Omental fat pad (tissue), 4 donors: ENCODE data around the gene SCN4B. TPM values are rescaled to one million over a fixed set of nuclear protein-coding genes. Genes with fewer than 3 reads are reported as not detected.
A peak's percentile ranks its signal among the peaks of the same experiment; 100 is the strongest.

ENCODE experiments used
- ATAC-seq: fragments of 150-250 bp; one replicate; pipeline ENCODE4 v1.9.1; 2016; ENCODE audit warnings: mild to moderate bottlenecking, moderate library complexity; ENCODE audit not compliant: low FRiP score
- DNase-seq: peaks from one replicate; pipeline ENCODE4 v3.0.0-alpha.2; 2019; ENCODE audit warnings: low spot score
- total RNA-seq, 4 donors: library from RNA; depleted of rRNA; stranded (reverse); fragments of >200 nt; gene quantifications; one replicate each; pipeline ENCODE4 v1.1.0, GENCODE V29; 2016
- TF ChIP-seq, protein P1 (sequence below), 3 donors: fragments of 450-650 bp; IDR thresholded peaks; one replicate each; pipeline ENCODE4 v1.5.1; 2016 to 2017; ENCODE audit warnings: antibody characterized with exemption in 3 of 3, mild to moderate bottlenecking in 3 of 3, moderate library complexity in 2 of 3

Gene SCN4B, protein sequence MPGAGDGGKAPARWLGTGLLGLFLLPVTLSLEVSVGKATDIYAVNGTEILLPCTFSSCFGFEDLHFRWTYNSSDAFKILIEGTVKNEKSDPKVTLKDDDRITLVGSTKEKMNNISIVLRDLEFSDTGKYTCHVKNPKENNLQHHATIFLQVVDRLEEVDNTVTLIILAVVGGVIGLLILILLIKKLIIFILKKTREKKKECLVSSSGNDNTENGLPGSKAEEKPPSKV
- total RNA-seq, result 10 to 100 TPM in 1 of 4 donors, 1 to 10 TPM in 3; 1.1 to 10.2 (median 2.0) TPM

- DNase-seq (no peak), ATAC-seq (peak; percentile 82)
- TF ChIP-seq, protein P1, sequence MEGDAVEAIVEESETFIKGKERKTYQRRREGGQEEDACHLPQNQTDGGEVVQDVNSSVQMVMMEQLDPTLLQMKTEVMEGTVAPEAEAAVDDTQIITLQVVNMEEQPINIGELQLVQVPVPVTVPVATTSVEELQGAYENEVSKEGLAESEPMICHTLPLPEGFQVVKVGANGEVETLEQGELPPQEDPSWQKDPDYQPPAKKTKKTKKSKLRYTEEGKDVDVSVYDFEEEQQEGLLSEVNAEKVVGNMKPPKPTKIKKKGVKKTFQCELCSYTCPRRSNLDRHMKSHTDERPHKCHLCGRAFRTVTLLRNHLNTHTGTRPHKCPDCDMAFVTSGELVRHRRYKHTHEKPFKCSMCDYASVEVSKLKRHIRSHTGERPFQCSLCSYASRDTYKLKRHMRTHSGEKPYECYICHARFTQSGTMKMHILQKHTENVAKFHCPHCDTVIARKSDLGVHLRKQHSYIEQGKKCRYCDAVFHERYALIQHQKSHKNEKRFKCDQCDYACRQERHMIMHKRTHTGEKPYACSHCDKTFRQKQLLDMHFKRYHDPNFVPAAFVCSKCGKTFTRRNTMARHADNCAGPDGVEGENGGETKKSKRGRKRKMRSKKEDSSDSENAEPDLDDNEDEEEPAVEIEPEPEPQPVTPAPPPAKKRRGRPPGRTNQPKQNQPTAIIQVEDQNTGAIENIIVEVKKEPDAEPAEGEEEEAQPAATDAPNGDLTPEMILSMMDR (IDR thresholded peaks at IDR 0.05), result no peak
Observed at GRCh38 chr11:118152552-118153471, at the start of gene SCN4B. Gene SCN4B (minus strand): TSS chr11:118152823. CDS start chr11:118152673, 150 bp downstream.

GRCh38 chr11:118201966-118202365 lies 49.3 kb upstream of the SCN4B start:
- ATAC-seq (no peak), DNase-seq (no peak)
- TF ChIP-seq, protein P1 (IDR thresholded peaks at IDR 0.05), result no peak

- DNase-seq (no peak), ATAC-seq (no peak)
- TF ChIP-seq, protein P1 (IDR thresholded peaks at IDR 0.05), result no peak
Observed at GRCh38 chr11:118200901-118201680, 48.5 kb upstream of the SCN4B start.

DNA sequence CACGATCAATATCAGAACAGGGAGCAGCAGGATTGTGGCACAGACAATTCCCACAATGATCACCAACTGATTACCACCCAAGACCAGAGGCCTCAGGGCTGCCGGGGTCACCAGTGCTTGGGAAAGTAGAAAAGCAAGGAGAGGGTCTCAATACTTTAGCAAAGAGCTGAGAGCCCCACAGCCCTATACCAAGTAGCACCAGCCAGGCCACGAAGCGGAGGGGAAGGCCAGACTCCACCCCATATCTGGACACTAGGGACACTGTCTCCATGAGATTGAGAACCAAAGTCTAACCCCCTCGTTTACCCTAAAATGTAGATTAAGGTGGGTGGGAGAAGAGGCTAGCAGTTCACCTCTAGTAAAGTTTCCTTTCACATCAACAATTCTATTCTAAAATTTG lies 47.9 kb upstream of the SCN4B start:
- ATAC-seq (no peak), DNase-seq (no peak)
- TF ChIP-seq, protein P1 (IDR thresholded peaks at IDR 0.05), result no peak

- TF ChIP-seq, protein P1 (IDR thresholded peaks at IDR 0.05), result no peak
- no peak for DNase-seq
- no peak for ATAC-seq
Observed at GRCh38 chr11:118199135-118199534, 46.5 kb upstream of the SCN4B start.

DNA sequence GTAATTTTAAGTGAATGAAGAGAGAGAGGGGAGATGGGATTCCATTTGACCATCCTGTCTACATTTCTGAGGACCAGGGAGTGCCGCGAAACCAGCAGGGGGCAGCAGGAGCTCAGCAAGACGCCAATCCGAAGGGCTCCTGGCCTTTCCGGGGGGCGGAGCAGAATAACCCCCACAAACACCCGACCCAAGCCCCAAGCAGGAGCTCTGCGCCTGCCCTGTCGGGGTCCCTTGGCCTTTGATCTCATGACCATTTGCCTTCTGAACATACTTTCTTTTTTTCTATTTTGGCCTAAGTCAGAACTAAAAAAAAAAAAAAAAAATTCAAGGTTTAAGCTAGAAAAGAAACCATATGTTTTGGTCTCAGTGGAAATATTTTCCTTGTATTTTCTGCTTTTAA lies 45.7 kb upstream of the SCN4B start:
- DNase-seq, result peak; percentile 63
- TF ChIP-seq, protein P1 (IDR thresholded peaks at IDR 0.05), result peak in 1 of 3 donors; percentile 62
- no peak for ATAC-seq
